Stimulated activated CD8-positive, alpha-beta memory T cell treated with anti-CD3 and anti-CD28 coated beads, Interleukin-7, amount 100 ng/mL, for 24 hours (primary cell): Measurements from ENCODE around the gene ARID1B.

ENCODE experiments used
- DNase-seq: peaks from one replicate; pipeline ENCODE4 v3.0.0-alpha.2; 2020; ENCODE audit warnings: low read depth

ARID1B gene

GRCh38 chr6:157213907-157214565 lies 436.9 kb downstream of the ARID1B start:
- DNase-seq: no peak

- no peak for DNase-seq
These were observed 438.5 kb downstream of the ARID1B start for GRCh38 chr6:157215717-157216116.

- no peak for DNase-seq
These were observed 439.4 kb downstream of the ARID1B start for GRCh38 chr6:157216570-157216969.

GRCh38 chr6:157217198-157217893 lies 440.2 kb downstream of the ARID1B start:
- DNase-seq: no peak

- DNase-seq: no peak
These were observed 440.8 kb downstream of the ARID1B start for GRCh38 chr6:157217894-157218370.

- no peak for DNase-seq
These were observed 441.4 kb downstream of the ARID1B start for GRCh38 chr6:157218371-157219198.

GRCh38 chr6:157219201-157220200 lies 442.3 kb downstream of the ARID1B start:
- DNase-seq: no peak

- DNase-seq: no peak
These were observed 443.3 kb downstream of the ARID1B start for GRCh38 chr6:157220485-157220884.

- peak; percentile 63 for DNase-seq
These were observed 444.1 kb downstream of the ARID1B start for GRCh38 chr6:157221049-157221816.

- no peak for DNase-seq
These were observed 444.6 kb downstream of the ARID1B start for GRCh38 chr6:157221817-157222175.

- no peak for DNase-seq
These were observed 445.2 kb downstream of the ARID1B start for GRCh38 chr6:157222201-157222981.

- DNase-seq: no peak
These were observed 445.8 kb downstream of the ARID1B start for GRCh38 chr6:157223021-157223430.

- no peak for DNase-seq
These were observed 446.3 kb downstream of the ARID1B start for GRCh38 chr6:157223511-157223910.

- DNase-seq: no peak
These were observed 447.2 kb downstream of the ARID1B start for GRCh38 chr6:157224178-157224950.

GRCh38 chr6:157224951-157225574 lies 447.9 kb downstream of the ARID1B start:
- DNase-seq: no peak

- DNase-seq: no peak
These were observed 448.4 kb downstream of the ARID1B start for GRCh38 chr6:157225575-157225995.

GRCh38 chr6:157226026-157226625 lies 448.9 kb downstream of the ARID1B start:
- DNase-seq: no peak

- DNase-seq: no peak
These were observed 449.6 kb downstream of the ARID1B start for GRCh38 chr6:157226761-157227160.
